Activated T-helper 1 cell treated with anti-CD3 and anti-CD28 coated beads, Interleukin-2, amount 50 U/mL, for 16 hours (primary cell): ENCODE data around the gene SAAL1.
"Not testable (repeated sequence)": the region's sequence is repeated elsewhere in the genome, so short reads cannot be mapped to it uniquely, and the experiment has no call there.

Experiments used
- DNase-seq, 2 donors: peaks; one replicate each; pipeline ENCODE4 v3.0.0-alpha.2; 2020; ENCODE audit warnings: low read depth in 1 of 2, low spot score in 1 of 2

Gene SAAL1

GRCh38 chr11:18105802-18106574 lies at the start of gene SAAL1:
Gene SAAL1, minus strand, starts transcription at chr11:18106082. Its CDS starts 41 bp downstream, at chr11:18106041.
- peak; percentile 85 to 87 for DNase-seq

- DNase-seq = no peak
Measured at GRCh38 chr11:18151581-18151980, 45.7 kb upstream of the SAAL1 start.

- no peak for DNase-seq
Measured at GRCh38 chr11:18145837-18146236, 40.0 kb upstream of the SAAL1 start.

GRCh38 chr11:18145025-18145424 lies 39.1 kb upstream of the SAAL1 start:
- DNase-seq = no peak

GRCh38 chr11:18144243-18144642 lies 38.4 kb upstream of the SAAL1 start:
- DNase-seq = no peak

GRCh38 chr11:18140145-18140544 lies 34.3 kb upstream of the SAAL1 start:
- no peak for DNase-seq

- no peak for DNase-seq
Measured at GRCh38 chr11:18137186-18137800, 31.4 kb upstream of the SAAL1 start.

GRCh38 chr11:18135308-18135707 lies 29.4 kb upstream of the SAAL1 start:
- no peak for DNase-seq

- no peak for DNase-seq
Measured at GRCh38 chr11:18132341-18132740, 26.5 kb upstream of the SAAL1 start, which contains the start of gene MRGPRX3. Gene MRGPRX3, plus strand, starts transcription at chr11:18132571. Its CDS starts 4,632 bp downstream, at chr11:18137203.

- not testable (repeated sequence) for DNase-seq
Measured at GRCh38 chr11:18131115-18131514, 25.2 kb upstream of the SAAL1 start.

GRCh38 chr11:18121331-18121828 lies 15.5 kb upstream of the SAAL1 start:
- not testable (repeated sequence) for DNase-seq

GRCh38 chr11:18115360-18116127 lies 9.7 kb upstream of the SAAL1 start:
- DNase-seq = peak; percentile 29 to 48

- DNase-seq = no peak
Measured at GRCh38 chr11:18111005-18111404, 5.1 kb upstream of the SAAL1 start.

- DNase-seq = no peak
Measured at GRCh38 chr11:18108254-18108653, 2.4 kb upstream of the SAAL1 start.

GRCh38 chr11:18106688-18107087 lies 806 bp upstream of the SAAL1 start:
- DNase-seq = no peak

- DNase-seq = no peak
Measured at GRCh38 chr11:18105086-18105801, 638 bp downstream of the SAAL1 start.

GRCh38 chr11:18100926-18101656 lies 4.8 kb downstream of the SAAL1 start:
- no peak for DNase-seq

- no peak for DNase-seq
Measured at GRCh38 chr11:18093959-18094358, 11.9 kb downstream of the SAAL1 start.

- DNase-seq = no peak
Measured at GRCh38 chr11:18091731-18092130, 14.2 kb downstream of the SAAL1 start.

GRCh38 chr11:18088966-18089365 lies 16.9 kb downstream of the SAAL1 start:
- no peak for DNase-seq
